Tibial nerve (tissue), 3 donors: Measurements from ENCODE around the gene SLC31A1.

ENCODE experiments used
- POLR2A ChIP-seq, 2 donors: fragments of 450-650 bp; IDR thresholded peaks; one replicate each; pipeline ENCODE4 v1.6.1; 2017; ENCODE audit warnings: antibody characterized with exemption in 2 of 2, mild to moderate bottlenecking in 2 of 2, moderate library complexity in 2 of 2
- TF ChIP-seq, protein P1 (sequence below), 5 experiments: fragments of 200-600 bp in 3 of 5; fragments of 450-650 bp in 2 of 5; sonication (generic) in 3 of 5; IDR thresholded peaks; one replicate each; pipeline ENCODE4 v1.5.1; 2016 to 2019; ENCODE audit warnings: antibody characterized with exemption in 5 of 5, mild to moderate bottlenecking in 3 of 5, moderate library complexity in 2 of 5

DNA sequence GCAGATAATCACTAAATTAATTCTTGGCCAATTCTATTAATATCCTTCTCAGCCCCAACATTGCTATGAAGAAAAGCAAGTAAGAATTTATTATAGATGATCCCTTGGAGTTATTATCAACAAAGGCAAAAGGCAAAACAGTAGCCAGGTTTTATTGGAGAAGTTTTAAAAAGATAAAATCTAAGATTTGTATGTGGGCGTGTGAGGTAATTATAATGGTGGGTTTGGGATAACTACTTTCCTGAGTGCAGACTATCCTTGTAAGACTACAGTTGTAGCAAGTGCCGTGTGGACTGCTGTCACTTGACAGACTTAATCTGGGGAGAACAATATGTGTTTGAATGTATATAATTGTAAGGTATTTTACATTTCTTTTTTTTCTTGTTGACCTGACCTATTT, 23.2 kb downstream of the SLC31A1 start:
- TF ChIP-seq, protein P1, sequence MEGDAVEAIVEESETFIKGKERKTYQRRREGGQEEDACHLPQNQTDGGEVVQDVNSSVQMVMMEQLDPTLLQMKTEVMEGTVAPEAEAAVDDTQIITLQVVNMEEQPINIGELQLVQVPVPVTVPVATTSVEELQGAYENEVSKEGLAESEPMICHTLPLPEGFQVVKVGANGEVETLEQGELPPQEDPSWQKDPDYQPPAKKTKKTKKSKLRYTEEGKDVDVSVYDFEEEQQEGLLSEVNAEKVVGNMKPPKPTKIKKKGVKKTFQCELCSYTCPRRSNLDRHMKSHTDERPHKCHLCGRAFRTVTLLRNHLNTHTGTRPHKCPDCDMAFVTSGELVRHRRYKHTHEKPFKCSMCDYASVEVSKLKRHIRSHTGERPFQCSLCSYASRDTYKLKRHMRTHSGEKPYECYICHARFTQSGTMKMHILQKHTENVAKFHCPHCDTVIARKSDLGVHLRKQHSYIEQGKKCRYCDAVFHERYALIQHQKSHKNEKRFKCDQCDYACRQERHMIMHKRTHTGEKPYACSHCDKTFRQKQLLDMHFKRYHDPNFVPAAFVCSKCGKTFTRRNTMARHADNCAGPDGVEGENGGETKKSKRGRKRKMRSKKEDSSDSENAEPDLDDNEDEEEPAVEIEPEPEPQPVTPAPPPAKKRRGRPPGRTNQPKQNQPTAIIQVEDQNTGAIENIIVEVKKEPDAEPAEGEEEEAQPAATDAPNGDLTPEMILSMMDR (IDR thresholded peaks at IDR 0.05) = no peak
- TF ChIP-seq POLR2A (IDR thresholded peaks at IDR 0.05) = no peak
